Adrenal gland (tissue), 5 donors: Measurements from ENCODE around the gene GAL.

Experiments
- POLR2A ChIP-seq, 2 donors: fragments of 450-650 bp; IDR thresholded peaks; one replicate each; pipeline ENCODE4 v1.6.1; 2017; ENCODE audit warnings: antibody characterized with exemption in 2 of 2, mild to moderate bottlenecking in 2 of 2, moderate library complexity in 1 of 2
- TF ChIP-seq, protein P1 (sequence below), 6 experiments: fragments of 450-650 bp in 4 of 6; fragments of 200-600 bp in 2 of 6; sonication (generic) in 1 of 6; IDR thresholded peaks; 1 replicate in 5 of 6; 2 replicates in 1 of 6; pipeline versions ENCODE4 v1.5.1 to v1.8.0; 2016 to 2021; ENCODE audit warnings: antibody characterized with exemption in 6 of 6, mild to moderate bottlenecking in 2 of 6, moderate library complexity in 1 of 6
- donor health status: DM: no; HTN: no; CAD: no.

DNA sequence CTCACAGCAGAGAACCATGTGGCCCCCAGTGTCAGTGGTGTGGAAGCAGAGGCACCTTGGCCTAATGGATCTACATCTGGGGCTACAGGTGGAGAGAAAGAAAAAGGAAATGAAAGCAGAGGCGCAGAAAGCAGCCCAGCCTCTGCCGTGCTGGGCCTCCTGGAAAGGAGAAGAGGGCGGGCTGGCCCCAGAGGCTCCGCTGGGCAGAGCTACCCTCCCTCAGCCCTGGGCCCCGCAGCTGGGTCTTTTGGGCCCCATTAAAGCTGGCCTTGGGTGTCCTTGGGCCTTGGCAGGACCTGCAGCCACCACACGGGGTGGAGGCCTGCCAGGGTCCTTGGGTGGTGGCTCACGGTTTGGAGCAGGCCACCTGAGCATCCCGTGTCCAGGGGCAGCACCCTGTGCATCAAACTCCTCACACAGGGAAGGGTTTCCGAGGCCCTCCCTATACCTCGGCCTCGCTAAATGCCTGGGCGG, 31.6 kb upstream of the GAL start:
- TF ChIP-seq, protein P1, sequence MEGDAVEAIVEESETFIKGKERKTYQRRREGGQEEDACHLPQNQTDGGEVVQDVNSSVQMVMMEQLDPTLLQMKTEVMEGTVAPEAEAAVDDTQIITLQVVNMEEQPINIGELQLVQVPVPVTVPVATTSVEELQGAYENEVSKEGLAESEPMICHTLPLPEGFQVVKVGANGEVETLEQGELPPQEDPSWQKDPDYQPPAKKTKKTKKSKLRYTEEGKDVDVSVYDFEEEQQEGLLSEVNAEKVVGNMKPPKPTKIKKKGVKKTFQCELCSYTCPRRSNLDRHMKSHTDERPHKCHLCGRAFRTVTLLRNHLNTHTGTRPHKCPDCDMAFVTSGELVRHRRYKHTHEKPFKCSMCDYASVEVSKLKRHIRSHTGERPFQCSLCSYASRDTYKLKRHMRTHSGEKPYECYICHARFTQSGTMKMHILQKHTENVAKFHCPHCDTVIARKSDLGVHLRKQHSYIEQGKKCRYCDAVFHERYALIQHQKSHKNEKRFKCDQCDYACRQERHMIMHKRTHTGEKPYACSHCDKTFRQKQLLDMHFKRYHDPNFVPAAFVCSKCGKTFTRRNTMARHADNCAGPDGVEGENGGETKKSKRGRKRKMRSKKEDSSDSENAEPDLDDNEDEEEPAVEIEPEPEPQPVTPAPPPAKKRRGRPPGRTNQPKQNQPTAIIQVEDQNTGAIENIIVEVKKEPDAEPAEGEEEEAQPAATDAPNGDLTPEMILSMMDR (IDR thresholded peaks at IDR 0.05): no peak
- no peak for TF ChIP-seq POLR2A (IDR thresholded peaks at IDR 0.05)
